ENCODE data around the gene SPACA6.

SPACA6 gene

GRCh38 chr19:51689751-51690453, 3.2 kb upstream of the SPACA6 start:
- no peak for DNase-seq

GRCh38 chr19:51690454-51691073, 2.6 kb upstream of the SPACA6 start:
- DNase-seq: peak; percentile 42

- DNase-seq: no peak
Observed at GRCh38 chr19:51691074-51691583, 2.0 kb upstream of the SPACA6 start.

GRCh38 chr19:51691584-51692428, 1.3 kb upstream of the SPACA6 start:
- no peak for DNase-seq

- no peak for DNase-seq
Observed at GRCh38 chr19:51692468-51692867, 662 bp upstream of the SPACA6 start.

- no peak for DNase-seq
Observed at GRCh38 chr19:51693819-51694218, 689 bp downstream of the SPACA6 start.

- no peak for DNase-seq
Observed at GRCh38 chr19:51694318-51695085, 1.4 kb downstream of the SPACA6 start.

GRCh38 chr19:51695088-51695487, 2.0 kb downstream of the SPACA6 start:
- no peak for DNase-seq

- no peak for DNase-seq
Observed at GRCh38 chr19:51695702-51696315, 2.7 kb downstream of the SPACA6 start.

- DNase-seq: no peak
Observed at GRCh38 chr19:51696606-51697005, 3.5 kb downstream of the SPACA6 start.

GRCh38 chr19:51697169-51697776, 4.1 kb downstream of the SPACA6 start:
- DNase-seq: no peak

- no peak for DNase-seq
Observed at GRCh38 chr19:51698296-51698695, 5.2 kb downstream of the SPACA6 start.

GRCh38 chr19:51699170-51699569, 6.0 kb downstream of the SPACA6 start:
- no peak for DNase-seq

- DNase-seq: no peak
Observed at GRCh38 chr19:51701468-51702100, 8.5 kb downstream of the SPACA6 start.

- DNase-seq: peak; percentile 56
Observed at GRCh38 chr19:51702103-51702824, 9.1 kb downstream of the SPACA6 start.

- no peak for DNase-seq
Observed at GRCh38 chr19:51702825-51703574, 9.9 kb downstream of the SPACA6 start.

GRCh38 chr19:51703575-51704515, 10.7 kb downstream of the SPACA6 start:
- peak; percentile 93 for DNase-seq

- no peak for DNase-seq
Observed at GRCh38 chr19:51704626-51705025, 11.5 kb downstream of the SPACA6 start.

GRCh38 chr19:51706296-51706695, 13.2 kb downstream of the SPACA6 start:
- DNase-seq: no peak
